ENCODE measurements around the gene DLX6. TPM values are rescaled to one million over a fixed set of nuclear protein-coding genes. Genes with fewer than 3 reads are reported as not detected.
A peak's percentile ranks its signal among the peaks of the same experiment; 100 is the strongest.

Gene DLX6
- total and polyA plus RNA-seq, 2 experiments from 2014 or later: not detected

DNA sequence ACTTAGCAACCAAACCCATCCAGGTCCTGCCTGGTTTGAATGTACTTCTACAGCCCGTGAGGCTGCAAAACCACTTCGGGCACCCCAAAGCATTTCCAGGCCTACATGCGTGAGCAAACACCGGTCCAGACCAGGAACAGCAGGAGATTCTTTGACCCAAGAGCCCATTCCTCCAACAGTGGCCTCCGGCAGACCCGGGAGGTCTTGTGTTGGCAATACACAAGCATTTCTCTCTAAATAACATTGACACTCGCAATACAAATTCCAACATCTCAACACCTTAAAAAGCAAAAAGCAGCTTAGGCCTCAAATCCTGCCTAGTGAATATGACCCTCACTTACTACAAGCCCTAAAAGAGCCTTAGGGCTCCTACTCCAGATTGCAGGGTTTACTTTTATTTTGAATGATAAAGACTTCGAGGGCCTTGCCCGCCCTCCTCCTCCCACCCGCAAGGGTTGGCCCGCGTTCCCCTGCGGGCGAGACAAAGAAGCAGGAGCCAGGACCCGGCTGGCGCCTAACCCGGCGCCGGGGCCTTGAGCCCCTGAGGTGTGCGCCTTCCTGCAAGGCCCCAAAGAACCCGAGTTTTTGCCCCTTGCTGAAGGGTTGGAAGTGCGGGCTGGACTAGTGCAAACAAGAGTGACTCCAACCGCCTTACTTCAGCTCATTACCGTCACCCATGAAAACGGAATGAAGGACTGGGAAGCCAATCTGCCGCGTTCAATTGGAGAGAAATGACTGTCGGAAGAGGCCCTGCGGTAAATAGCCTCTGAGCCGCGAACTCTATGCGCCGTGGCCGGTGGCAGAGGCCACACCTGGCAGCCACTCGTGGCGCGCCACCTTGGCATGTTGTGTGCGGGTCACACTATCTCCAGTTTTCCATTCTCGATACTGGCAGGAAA, 3.4 kb upstream of the DLX6 start:
- H3K36me3 Mint-ChIP-seq (ENCODE audit: low read depth): no peaks in the 10 kb centered on the region
- H3K4me3 ChIP-seq: peak overlapping the region; percentile 9
- peak overlapping the region; percentile 53; the same call in 2 of the 3 replicates for H3K4me3 Mint-ChIP-seq
- H3K9me2 ChIP-seq (ENCODE audit: insufficient read depth): no peaks in the 10 kb centered on the region
- peaks cover 60% of the 10 kb centered on the region for H3K4me1 Mint-ChIP-seq
- TF ChIP-seq STAT1 (IDR thresholded peaks at IDR 0.05; ENCODE audit: unreplicated experiment) (no peak), EZH2phosphoT487 (IDR thresholded peaks at IDR 0.05; ENCODE audit: unreplicated experiment) (peak; percentile 98), NANOG (IDR thresholded peaks at IDR 0.05; ENCODE audit: borderline replicate concordance) (no peak), ZNF114 (CRISPR knock-in tag; IDR thresholded peaks at IDR 0.05) (no peak), EZH2 (IDR thresholded peaks at IDR 0.05; ENCODE audit: low read depth, unreplicated experiment) (peak; percentile 96)
- TF ChIP-seq, protein P1, sequence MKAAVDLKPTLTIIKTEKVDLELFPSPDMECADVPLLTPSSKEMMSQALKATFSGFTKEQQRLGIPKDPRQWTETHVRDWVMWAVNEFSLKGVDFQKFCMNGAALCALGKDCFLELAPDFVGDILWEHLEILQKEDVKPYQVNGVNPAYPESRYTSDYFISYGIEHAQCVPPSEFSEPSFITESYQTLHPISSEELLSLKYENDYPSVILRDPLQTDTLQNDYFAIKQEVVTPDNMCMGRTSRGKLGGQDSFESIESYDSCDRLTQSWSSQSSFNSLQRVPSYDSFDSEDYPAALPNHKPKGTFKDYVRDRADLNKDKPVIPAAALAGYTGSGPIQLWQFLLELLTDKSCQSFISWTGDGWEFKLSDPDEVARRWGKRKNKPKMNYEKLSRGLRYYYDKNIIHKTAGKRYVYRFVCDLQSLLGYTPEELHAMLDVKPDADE (IDR thresholded peaks at IDR 0.05): no peak
- TF ChIP-seq, protein P2, sequence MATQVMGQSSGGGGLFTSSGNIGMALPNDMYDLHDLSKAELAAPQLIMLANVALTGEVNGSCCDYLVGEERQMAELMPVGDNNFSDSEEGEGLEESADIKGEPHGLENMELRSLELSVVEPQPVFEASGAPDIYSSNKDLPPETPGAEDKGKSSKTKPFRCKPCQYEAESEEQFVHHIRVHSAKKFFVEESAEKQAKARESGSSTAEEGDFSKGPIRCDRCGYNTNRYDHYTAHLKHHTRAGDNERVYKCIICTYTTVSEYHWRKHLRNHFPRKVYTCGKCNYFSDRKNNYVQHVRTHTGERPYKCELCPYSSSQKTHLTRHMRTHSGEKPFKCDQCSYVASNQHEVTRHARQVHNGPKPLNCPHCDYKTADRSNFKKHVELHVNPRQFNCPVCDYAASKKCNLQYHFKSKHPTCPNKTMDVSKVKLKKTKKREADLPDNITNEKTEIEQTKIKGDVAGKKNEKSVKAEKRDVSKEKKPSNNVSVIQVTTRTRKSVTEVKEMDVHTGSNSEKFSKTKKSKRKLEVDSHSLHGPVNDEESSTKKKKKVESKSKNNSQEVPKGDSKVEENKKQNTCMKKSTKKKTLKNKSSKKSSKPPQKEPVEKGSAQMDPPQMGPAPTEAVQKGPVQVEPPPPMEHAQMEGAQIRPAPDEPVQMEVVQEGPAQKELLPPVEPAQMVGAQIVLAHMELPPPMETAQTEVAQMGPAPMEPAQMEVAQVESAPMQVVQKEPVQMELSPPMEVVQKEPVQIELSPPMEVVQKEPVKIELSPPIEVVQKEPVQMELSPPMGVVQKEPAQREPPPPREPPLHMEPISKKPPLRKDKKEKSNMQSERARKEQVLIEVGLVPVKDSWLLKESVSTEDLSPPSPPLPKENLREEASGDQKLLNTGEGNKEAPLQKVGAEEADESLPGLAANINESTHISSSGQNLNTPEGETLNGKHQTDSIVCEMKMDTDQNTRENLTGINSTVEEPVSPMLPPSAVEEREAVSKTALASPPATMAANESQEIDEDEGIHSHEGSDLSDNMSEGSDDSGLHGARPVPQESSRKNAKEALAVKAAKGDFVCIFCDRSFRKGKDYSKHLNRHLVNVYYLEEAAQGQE (IDR thresholded peaks at IDR 0.05; ENCODE audit: unreplicated experiment): no peak
- TF ChIP-seq, protein P3, sequence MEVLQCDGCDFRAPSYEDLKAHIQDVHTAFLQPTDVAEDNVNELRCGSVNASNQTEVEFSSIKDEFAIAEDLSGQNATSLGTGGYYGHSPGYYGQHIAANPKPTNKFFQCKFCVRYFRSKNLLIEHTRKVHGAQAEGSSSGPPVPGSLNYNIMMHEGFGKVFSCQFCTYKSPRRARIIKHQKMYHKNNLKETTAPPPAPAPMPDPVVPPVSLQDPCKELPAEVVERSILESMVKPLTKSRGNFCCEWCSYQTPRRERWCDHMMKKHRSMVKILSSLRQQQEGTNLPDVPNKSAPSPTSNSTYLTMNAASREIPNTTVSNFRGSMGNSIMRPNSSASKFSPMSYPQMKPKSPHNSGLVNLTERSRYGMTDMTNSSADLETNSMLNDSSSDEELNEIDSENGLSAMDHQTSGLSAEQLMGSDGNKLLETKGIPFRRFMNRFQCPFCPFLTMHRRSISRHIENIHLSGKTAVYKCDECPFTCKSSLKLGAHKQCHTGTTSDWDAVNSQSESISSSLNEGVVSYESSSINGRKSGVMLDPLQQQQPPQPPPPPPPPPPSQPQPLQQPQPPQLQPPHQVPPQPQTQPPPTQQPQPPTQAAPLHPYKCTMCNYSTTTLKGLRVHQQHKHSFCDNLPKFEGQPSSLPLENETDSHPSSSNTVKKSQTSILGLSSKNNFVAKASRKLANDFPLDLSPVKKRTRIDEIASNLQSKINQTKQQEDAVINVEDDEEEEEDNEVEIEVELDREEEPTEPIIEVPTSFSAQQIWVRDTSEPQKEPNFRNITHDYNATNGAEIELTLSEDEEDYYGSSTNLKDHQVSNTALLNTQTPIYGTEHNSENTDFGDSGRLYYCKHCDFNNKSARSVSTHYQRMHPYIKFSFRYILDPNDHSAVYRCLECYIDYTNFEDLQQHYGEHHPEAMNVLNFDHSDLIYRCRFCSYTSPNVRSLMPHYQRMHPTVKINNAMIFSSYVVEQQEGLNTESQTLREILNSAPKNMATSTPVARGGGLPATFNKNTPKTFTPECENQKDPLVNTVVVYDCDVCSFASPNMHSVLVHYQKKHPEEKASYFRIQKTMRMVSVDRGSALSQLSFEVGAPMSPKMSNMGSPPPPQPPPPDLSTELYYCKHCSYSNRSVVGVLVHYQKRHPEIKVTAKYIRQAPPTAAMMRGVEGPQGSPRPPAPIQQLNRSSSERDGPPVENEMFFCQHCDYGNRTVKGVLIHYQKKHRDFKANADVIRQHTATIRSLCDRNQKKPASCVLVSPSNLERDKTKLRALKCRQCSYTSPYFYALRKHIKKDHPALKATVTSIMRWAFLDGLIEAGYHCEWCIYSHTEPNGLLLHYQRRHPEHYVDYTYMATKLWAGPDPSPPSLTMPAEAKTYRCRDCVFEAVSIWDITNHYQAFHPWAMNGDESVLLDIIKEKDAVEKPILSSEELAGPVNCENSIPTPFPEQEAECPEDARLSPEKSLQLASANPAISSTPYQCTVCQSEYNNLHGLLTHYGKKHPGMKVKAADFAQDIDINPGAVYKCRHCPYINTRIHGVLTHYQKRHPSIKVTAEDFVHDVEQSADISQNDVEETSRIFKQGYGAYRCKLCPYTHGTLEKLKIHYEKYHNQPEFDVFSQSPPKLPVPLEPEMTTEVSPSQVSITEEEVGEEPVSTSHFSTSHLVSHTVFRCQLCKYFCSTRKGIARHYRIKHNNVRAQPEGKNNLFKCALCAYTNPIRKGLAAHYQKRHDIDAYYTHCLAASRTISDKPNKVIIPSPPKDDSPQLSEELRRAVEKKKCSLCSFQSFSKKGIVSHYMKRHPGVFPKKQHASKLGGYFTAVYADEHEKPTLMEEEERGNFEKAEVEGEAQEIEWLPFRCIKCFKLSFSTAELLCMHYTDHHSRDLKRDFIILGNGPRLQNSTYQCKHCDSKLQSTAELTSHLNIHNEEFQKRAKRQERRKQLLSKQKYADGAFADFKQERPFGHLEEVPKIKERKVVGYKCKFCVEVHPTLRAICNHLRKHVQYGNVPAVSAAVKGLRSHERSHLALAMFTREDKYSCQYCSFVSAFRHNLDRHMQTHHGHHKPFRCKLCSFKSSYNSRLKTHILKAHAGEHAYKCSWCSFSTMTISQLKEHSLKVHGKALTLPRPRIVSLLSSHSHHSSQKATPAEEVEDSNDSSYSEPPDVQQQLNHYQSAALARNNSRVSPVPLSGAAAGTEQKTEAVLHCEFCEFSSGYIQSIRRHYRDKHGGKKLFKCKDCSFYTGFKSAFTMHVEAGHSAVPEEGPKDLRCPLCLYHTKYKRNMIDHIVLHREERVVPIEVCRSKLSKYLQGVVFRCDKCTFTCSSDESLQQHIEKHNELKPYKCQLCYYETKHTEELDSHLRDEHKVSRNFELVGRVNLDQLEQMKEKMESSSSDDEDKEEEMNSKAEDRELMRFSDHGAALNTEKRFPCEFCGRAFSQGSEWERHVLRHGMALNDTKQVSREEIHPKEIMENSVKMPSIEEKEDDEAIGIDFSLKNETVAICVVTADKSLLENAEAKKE (CRISPR knock-in tag; IDR thresholded peaks at IDR 0.05): no peak
- H3K4me2 ChIP-seq: peak overlapping the region; percentile 72
- peaks cover 36% of the 10 kb centered on the region for H4K20me1 ChIP-seq (replicated peaks; ENCODE audit: insufficient read depth)
- no peak overlapping the region for H3K27ac ChIP-seq (ENCODE audit: low read depth)
- DNase-seq (ENCODE audit: low spot score): peak; percentile 88
- H3K27me3 Mint-ChIP-seq (ENCODE audit: insufficient read depth, low read depth, poor library complexity): peaks cover 98% of the 10 kb centered on the region
- peak; percentile 59 for ATAC-seq
- H3K36me3 ChIP-seq (ENCODE audit: insufficient read depth): no peaks in the 10 kb centered on the region
- H3K27me3 ChIP-seq (ENCODE audit: insufficient read depth): peaks cover 99% of the 10 kb centered on the region
- peaks cover 78% of the 10 kb centered on the region for H3K4me1 ChIP-seq (ENCODE audit: insufficient read depth)
- H3F3A ChIP-seq (replicated peaks; ENCODE audit: low read depth): peaks cover 45% of the 10 kb centered on the region
- 0 out of 2 replicates have a peak overlapping the region, but pooled peaks have one; percentile 11 for H2AFZ ChIP-seq
- no peaks in the 10 kb centered on the region for H3K79me2 ChIP-seq (replicated peaks; ENCODE audit: insufficient read depth)
- peaks cover 4% of the 10 kb centered on the region; the same call in 2 of the 3 replicates for H3K9me3 Mint-ChIP-seq
- H3K27ac Mint-ChIP-seq: no peak overlapping the region

Measured in GM23338 (cell line).